ENCODE results near the gene IL4I1.
A peak's percentile ranks its signal among the peaks of the same experiment; 100 is the strongest.

IL4I1 gene

GRCh38 chr19:49921871-49922795 is 25.4 kb upstream of the IL4I1 start:
- TF ChIP-seq CTCF (IDR thresholded peaks at IDR 0.05; ENCODE audit: extremely low read depth, missing control alignments), result no peak
- DNase-seq (ENCODE audit: low spot score), result no peak

- TF ChIP-seq CTCF (IDR thresholded peaks at IDR 0.05; ENCODE audit: extremely low read depth, missing control alignments), result no peak
- no peak for DNase-seq (ENCODE audit: low spot score)
These were observed 24.1 kb upstream of the IL4I1 start for GRCh38 chr19:49920624-49921363.

GRCh38 chr19:49918089-49918488 is 21.4 kb upstream of the IL4I1 start:
- no peak for TF ChIP-seq CTCF (IDR thresholded peaks at IDR 0.05; ENCODE audit: extremely low read depth, missing control alignments)
- DNase-seq (ENCODE audit: low spot score), result no peak

GRCh38 chr19:49916839-49917733 is 20.4 kb upstream of the IL4I1 start:
- peak; percentile 44 for TF ChIP-seq CTCF (IDR thresholded peaks at IDR 0.05; ENCODE audit: extremely low read depth, missing control alignments)
- DNase-seq (ENCODE audit: low spot score), result no peak

GRCh38 chr19:49915271-49915670 is 18.6 kb upstream of the IL4I1 start:
- no peak for DNase-seq (ENCODE audit: low spot score)
- no peak for TF ChIP-seq CTCF (IDR thresholded peaks at IDR 0.05; ENCODE audit: extremely low read depth, missing control alignments)

GRCh38 chr19:49913720-49914119 is 17.0 kb upstream of the IL4I1 start:
- DNase-seq (ENCODE audit: low spot score), result no peak

More at GRCh38 chr19:49913720-49914119, 17.0 kb upstream of the IL4I1 start:
- no peak for TF ChIP-seq CTCF (IDR thresholded peaks at IDR 0.05; ENCODE audit: extremely low read depth, missing control alignments)
